ENCODE results near the gene STON1.
"Not testable (repeated sequence)": the region's sequence is repeated elsewhere in the genome, so short reads cannot be mapped to it uniquely, and the experiment has no call there.

STON1 gene

DNA sequence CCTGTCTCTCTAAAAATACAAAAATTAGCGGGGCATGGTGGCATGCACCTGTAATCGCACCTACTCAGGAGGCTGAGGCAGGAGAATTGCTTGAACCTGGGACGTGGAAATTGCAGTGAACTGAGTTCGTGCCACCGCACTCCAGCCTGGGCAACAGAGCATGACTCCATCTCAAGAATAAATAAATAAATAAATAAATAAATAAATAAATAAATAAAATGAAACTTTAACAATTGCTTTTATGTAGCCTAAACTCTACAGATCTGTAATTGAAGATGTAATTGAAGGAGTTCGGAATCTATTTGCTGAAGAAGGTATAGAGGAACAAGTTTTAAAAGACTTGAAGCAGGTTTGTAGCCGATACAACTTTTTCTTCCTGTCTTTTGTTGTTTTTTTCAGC lies 90.7 kb downstream of the STON1 start:
- DNase-seq (ENCODE audit: low spot score): no peak

DNA sequence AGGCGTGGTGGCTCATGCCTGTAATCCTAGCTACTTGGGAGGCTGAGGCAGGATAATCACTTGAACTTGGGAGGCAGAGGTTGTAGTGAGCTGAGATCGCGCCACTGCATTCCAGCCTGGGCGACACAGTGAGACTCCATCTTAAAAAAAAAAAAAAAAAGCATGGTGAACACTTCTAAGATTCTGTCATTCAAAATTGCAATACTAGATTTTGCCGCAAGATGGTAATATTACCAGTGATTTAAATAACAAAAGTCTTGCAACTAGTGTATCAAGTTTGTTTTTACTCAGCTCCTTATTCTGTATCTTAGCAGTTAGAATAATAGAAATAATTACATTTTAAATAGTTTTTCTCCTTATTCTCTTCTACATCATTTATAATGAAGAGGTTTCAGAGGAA lies 92.7 kb downstream of the STON1 start:
- DNase-seq (ENCODE audit: low spot score): not testable (repeated sequence)

DNA sequence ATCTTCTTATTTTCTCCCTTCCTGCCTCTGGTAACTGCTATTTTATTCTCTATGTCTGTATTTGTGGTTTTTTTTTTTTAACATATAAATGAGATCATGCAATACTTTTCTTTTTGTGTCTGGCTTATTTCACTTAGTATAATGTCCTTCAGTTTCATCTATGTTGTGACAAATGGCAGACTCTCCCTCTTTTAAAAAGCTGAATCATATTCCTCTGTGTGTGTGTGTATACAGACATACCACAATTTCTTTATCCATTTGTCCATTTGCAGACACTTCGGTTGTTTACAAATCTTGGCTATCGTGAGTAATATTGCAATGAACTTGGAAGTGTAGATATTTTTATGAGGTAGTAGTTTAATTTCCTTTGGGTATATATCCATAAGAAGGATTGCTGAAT lies 94.7 kb downstream of the STON1 start:
- no peak for DNase-seq (ENCODE audit: low spot score)

DNA sequence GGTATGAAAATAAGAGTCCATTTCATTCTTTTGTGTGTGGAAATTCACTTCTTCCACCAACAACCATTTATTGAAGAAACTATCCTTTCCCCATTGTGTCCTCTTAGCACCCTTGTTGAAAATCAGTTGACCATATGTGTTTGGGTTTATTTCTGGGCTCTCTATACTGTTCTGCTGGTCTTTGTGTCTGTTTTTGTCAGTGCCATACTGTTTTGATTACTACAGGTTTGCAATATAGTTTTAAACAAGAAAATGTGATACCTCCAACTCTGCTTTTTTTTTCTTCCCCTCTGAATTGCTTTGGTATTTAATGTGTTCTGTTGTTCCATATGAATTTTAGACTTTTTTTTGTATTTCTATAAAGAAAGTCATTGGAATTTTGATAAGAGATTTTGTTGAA lies 96.1 kb downstream of the STON1 start:
- DNase-seq (ENCODE audit: low spot score): no peak

DNA sequence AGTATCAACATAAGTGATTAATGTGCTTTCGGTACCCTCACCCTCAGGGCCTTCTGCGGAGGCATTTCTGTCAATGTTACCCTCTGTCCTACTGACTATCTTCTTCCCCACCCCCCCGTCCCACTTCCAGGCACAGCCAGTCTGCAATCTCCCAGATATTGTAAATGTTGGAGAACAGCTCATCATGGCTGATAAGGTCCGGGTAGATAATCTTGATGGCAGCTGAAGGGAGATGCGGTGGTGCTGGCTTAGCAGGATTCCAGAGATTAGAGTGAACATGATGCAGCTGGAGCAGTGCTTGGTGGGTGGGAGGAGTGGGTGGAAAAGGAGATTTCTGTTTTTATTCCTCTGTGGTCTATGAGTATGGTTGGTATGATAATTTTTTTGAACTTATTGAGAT lies 103.2 kb downstream of the STON1 start:
- no peak for DNase-seq (ENCODE audit: low spot score)

DNA sequence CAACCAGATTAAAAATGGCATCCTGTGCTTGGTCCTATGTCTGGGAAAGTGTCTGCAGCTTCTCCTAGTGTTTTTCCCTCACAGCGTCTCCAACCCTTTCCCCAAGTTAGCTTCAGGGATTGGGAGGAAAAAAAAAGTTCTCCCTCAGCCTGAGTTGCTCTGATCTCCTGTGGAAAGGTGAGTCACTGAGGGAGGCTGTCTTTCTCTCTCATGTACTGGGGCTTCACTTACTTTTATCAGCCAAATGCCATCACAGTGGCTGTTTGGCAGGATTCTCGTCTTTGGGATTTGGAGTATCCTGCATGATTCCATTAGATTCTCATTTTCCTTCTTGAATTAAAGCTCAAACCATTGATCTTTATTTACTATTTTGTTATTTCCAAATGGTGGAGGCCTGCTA lies 105.8 kb downstream of the STON1 start:
- DNase-seq (ENCODE audit: low spot score): no peak

DNA sequence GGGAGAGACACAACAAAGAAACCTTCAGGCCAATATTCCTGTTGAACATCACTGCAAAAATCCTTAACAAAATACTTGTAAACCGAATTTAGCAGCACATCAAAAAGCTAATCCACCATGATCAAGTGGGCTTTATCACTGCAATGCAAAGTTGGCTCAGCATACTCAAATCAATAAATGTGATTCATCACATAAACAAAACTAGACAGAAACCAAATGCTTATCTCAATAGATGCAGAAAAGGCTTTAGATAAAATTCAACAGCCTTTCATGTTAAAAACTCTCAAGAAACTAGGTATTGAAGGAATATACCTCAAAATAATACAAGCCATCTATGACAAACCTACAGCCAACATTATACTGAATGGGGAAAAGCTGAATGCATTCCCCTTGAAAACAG lies 108.3 kb downstream of the STON1 start:
- no peak for DNase-seq (ENCODE audit: low spot score)

Data from iPS-NIHi11 (cell line).